Endothelial cell of umbilical vein (primary cell): ENCODE measurements around the gene RNU1-2. TPM values are rescaled to one million over a fixed set of nuclear protein-coding genes. Genes with fewer than 3 reads are reported as not detected.

Experiments
- BruUV-seq: library from RNA; stranded (reverse); fragments of 400-500 nt; replicated peaks from 2 replicates; lab custom pipeline; 2021; lab: Mats Ljungman, UMichigan
- CTCF ChIA-PET: fragments of 300-600, 350-600 bp; sonication (Branson Sonifier 250); formaldehyde crosslinking; loops from one replicate; lab custom pipeline; 2021; ENCODE audit warnings: antibody characterized with exemption, inconsistent platforms; lab: Charles Lee
- POLR2A ChIA-PET: fragments of 300-600, 350-600 bp; sonication (Branson Sonifier 250); formaldehyde crosslinking; loops from one replicate; lab custom pipeline; 2021; ENCODE audit warnings: antibody characterized with exemption, inconsistent platforms; lab: Charles Lee
- DNase-seq: peaks from one replicate; pipeline ENCODE4 v3.0.0-alpha.2; 2011; ENCODE audit warnings: low read depth, low spot score
- FAIRE-seq: peaks from 2 replicates; lab custom pipeline; 2011; peaks lifted over from hg19 to GRCh38; lab: Jason Lieb, UNC
- H2AFZ ChIP-seq: 2 replicates; pipeline ENCODE4 v1.6.0; 2012; ENCODE audit warnings: low read depth, low read length, control low read depth, inconsistent platforms
- H3K27ac ChIP-seq: 2 replicates; pipeline ENCODE4 v1.5.1; 2011; ENCODE audit warnings: low read depth, mild to moderate bottlenecking, control low read depth, low read length, moderate library complexity; ENCODE audit not compliant: insufficient read depth
- H3K27me3 ChIP-seq, 2 experiments: 2 replicates each; pipeline versions ENCODE4 v1.6.0 to v1.6.1; 2011; ENCODE audit warnings: low read length in 2 of 2, mixed read lengths in 1 of 2; ENCODE audit not compliant: control insufficient read depth in 2 of 2, insufficient read depth in 2 of 2
- H3K36me3 ChIP-seq, 2 experiments: 2 replicates in 1 of 2; 3 replicates in 1 of 2; pipeline ENCODE4 v1.5.1; 2011; ENCODE audit warnings: low read length in 2 of 2, mild to moderate bottlenecking in 1 of 2, moderate library complexity in 1 of 2; ENCODE audit not compliant: control insufficient read depth in 2 of 2, insufficient read depth in 2 of 2; ENCODE audit errors: extremely low read depth in 1 of 2
- H3K4me1 ChIP-seq: 3 replicates; pipeline ENCODE4 v1.5.1; 2011; ENCODE audit warnings: mild to moderate bottlenecking, low read length; ENCODE audit not compliant: control insufficient read depth, insufficient read depth; ENCODE audit errors: extremely low read depth
- H3K4me2 ChIP-seq: 2 replicates; pipeline ENCODE4 v1.6.1; 2011; ENCODE audit warnings: low read length, control low read depth, mixed read lengths; ENCODE audit not compliant: insufficient read depth
- H3K4me3 ChIP-seq, 3 experiments: fragments of 200-600 bp in 1 of 3; sonication (generic), shearing (Covaris generic) in 1 of 3; replicated peaks in 1 of 3; 2 replicates each; pipeline ENCODE4 v1.5.1; 2011 to 2016; ENCODE audit warnings: control low read depth in 3 of 3, low read length in 3 of 3, mild to moderate bottlenecking in 2 of 3, inconsistent platforms in 1 of 3, low read depth in 1 of 3, moderate library complexity in 1 of 3; ENCODE audit not compliant: insufficient read depth in 1 of 3
- H3K79me2 ChIP-seq: 2 replicates; pipeline ENCODE4 v1.6.0; 2012; ENCODE audit warnings: low read length, inconsistent platforms; ENCODE audit not compliant: control insufficient read depth, insufficient read depth
- H3K9ac ChIP-seq: replicated peaks from 2 replicates; pipeline ENCODE3; 2011; ENCODE audit warnings: low read length, control low read depth; ENCODE audit not compliant: insufficient read depth; ENCODE audit errors: extremely low read depth
- H3K9me1 ChIP-seq: replicated peaks from 3 replicates; pipeline ENCODE4 v1.6.0; 2011; ENCODE audit warnings: mild to moderate bottlenecking, low read length; ENCODE audit not compliant: control insufficient read depth, insufficient read depth; ENCODE audit errors: extremely low read depth
- H3K9me3 ChIP-seq: replicated peaks from 2 replicates; pipeline ENCODE4 v1.5.1; 2012; ENCODE audit warnings: low read length, inconsistent platforms; ENCODE audit not compliant: control insufficient read depth, insufficient read depth
- H4K20me1 ChIP-seq: replicated peaks from 2 replicates; pipeline ENCODE3; 2011; ENCODE audit warnings: mild to moderate bottlenecking, low read length; ENCODE audit not compliant: control insufficient read depth, insufficient read depth; ENCODE audit errors: extremely low read depth
- CTCF ChIP-seq, 2 donors: IDR thresholded peaks; 1 replicate in 1 of 2; 2 replicates in 1 of 2; pipeline ENCODE4 v1.5.1; 2011; ENCODE audit warnings: low read length in 2 of 2, mild to moderate bottlenecking in 2 of 2, moderate library complexity in 2 of 2, control low read depth in 1 of 2, inconsistent platforms in 1 of 2, low read depth in 1 of 2; ENCODE audit not compliant: insufficient read depth in 1 of 2; ENCODE audit errors: extremely low read depth in 1 of 2
- EZH2 ChIP-seq: IDR thresholded peaks from 2 replicates; pipeline ENCODE4 v1.6.1; 2012; ENCODE audit warnings: borderline replicate concordance, low read depth, mild to moderate bottlenecking, moderate library complexity, low read length, inconsistent platforms; ENCODE audit not compliant: severe bottlenecking
- GATA2 ChIP-seq: IDR thresholded peaks from 2 replicates; pipeline ENCODE4 v1.7.0; 2011; ENCODE audit warnings: low read depth, mild to moderate bottlenecking, moderate library complexity, mixed read lengths, low read length; ENCODE audit not compliant: insufficient read length, insufficient read depth
- JUN ChIP-seq: IDR thresholded peaks from 2 replicates; pipeline ENCODE4 v1.6.1; 2011; ENCODE audit warnings: borderline replicate concordance, low read depth; ENCODE audit not compliant: insufficient read length, insufficient read depth
- MAX ChIP-seq: IDR thresholded peaks from 2 replicates; pipeline ENCODE4 v1.6.1; 2011; ENCODE audit not compliant: insufficient read depth, insufficient read length
- MYC ChIP-seq: IDR thresholded peaks from one replicate; pipeline ENCODE4 v1.6.1; 2011; ENCODE audit warnings: mild to moderate bottlenecking, low read depth, low read length
- POLR2A ChIP-seq: IDR thresholded peaks from 2 replicates; pipeline ENCODE4 v1.6.1; 2012; ENCODE audit warnings: low read depth, mild to moderate bottlenecking, control low read depth, low read length
- POLR2AphosphoS5 ChIP-seq: IDR thresholded peaks from 2 replicates; pipeline ENCODE4 v1.6.1; 2012; ENCODE audit warnings: low read depth, mild to moderate bottlenecking, control low read depth, low read length, moderate library complexity; ENCODE audit not compliant: insufficient read depth
- dilution Hi-C: fragments of 300-500 bp; cut with MboI; formaldehyde crosslinking; loops from one replicate; pipeline ENCODE4 v1.15.0; 2019; ENCODE audit warnings: low sequenced_read_pairs; ENCODE audit not compliant: extremely low pct_ligation_motif_present
- intact Hi-C: fragments of 100-400 bp; cut with micrococcal nuclease; formaldehyde crosslinking; loops from one replicate; pipeline ENCODE4 v1.10.0; 2022
- polyA plus RNA-seq, 4 experiments: library from polyadenylated mRNA; depleted of rRNA in 3 of 4; stranded (reverse) in 3 of 4; unstranded in 1 of 4; fragments of >200 nt; gene quantifications; 2 replicates each; pipeline versions ENCODE4 v1.2.1 to v1.2.3, GENCODE V29; 2011 to 2012; ENCODE audit warnings: missing spikeins in 1 of 4
- total RNA-seq: library from RNA; stranded (reverse); gene quantifications from 2 replicates; pipeline ENCODE4 v1.2.3, GENCODE V29; 2021

Gene RNU1-2
- total and polyA plus RNA-seq, 2 donors (not counting 3 experiments of a cell fraction or from before 2014, with no cell fraction given), result 206 to 1,319 TPM

DNA sequence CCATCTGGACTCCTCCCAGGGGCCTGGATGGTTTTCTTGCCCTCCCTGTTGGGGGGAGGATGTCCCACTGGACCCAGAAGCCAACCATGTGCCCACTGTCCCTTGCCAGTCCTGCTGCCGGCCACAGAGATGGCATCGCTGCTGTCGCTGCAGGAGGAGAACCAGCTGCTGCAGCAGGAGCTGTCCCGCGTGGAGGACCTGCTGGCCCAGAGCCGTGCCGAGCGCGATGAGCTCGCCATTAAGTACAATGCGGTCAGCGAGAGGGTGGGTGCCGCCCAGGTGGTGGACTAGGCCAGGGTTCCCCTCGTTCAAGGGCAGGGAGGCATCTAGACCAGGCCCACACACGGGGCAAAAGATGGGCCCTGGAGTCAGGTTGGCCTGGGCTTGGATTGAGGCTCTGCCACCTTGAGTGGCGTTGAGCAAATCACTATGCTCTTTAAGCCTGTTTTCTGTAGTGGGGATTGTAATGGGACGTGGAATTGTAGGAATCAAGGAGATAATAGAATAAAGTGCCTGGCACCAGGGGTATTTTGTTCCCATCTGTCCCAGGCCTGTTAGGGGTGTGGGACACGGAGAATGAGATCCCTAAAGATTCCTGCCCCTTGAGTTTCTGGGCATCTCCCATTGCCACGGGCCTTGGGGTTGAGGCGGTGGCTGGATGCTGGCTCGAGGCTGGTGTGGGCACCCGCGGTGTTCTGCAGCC, 28.6 kb downstream of the RNU1-2 start:
- TF ChIP-seq POLR2A, result no peak
- TF ChIP-seq GATA2, result no peak
- no peak for TF ChIP-seq EZH2
- TF ChIP-seq MAX, result no peak
- TF ChIP-seq JUN, result no peak
- TF ChIP-seq CTCF (IDR thresholded peaks at IDR 0.05; ENCODE audit: extremely low read depth in 1 of 2, insufficient read depth in 1 of 2, low read depth in 1 of 2, low read length in 2 of 2), result no peak
- no peak for TF ChIP-seq MYC
- TF ChIP-seq POLR2AphosphoS5, result no peak
- DNase-seq (no peak), FAIRE-seq (no peak)
- H3K9me1 ChIP-seq, result no peaks in the 10 kb centered on the region
- no peaks in the 10 kb centered on the region for H3K9me3 ChIP-seq
- no peak overlapping the region for H3K27ac ChIP-seq
- no peaks in the 10 kb centered on the region for H3K79me2 ChIP-seq
- ChIA-PET CTCF (interaction anchor here (2.4 kb wide), 1 partner anchor 303 kb away, joined by 6 read pairs; no protein-coding TSS in a partner anchor), POLR2A (no interaction called here)
- no TSS peak for BruUV-seq
- no peak overlapping the region for H3K4me3 ChIP-seq
- H3K4me1 ChIP-seq, result peaks cover 7% of the 10 kb centered on the region
- no peaks in the 10 kb centered on the region for H4K20me1 ChIP-seq
- intact Hi-C loops, result no loop called here
- no peak overlapping the region for H3K9ac ChIP-seq
- dilution Hi-C loops, result no loop called here
- no peak overlapping the region for H2AFZ ChIP-seq
- H3K4me2 ChIP-seq, result no peak overlapping the region
- no peaks in the 10 kb centered on the region for H3K27me3 ChIP-seq
- H3K36me3 ChIP-seq, result no peaks in the 10 kb centered on the region
